ENCODE results near the gene ATXN1. TPM values are rescaled to one million over a fixed set of nuclear protein-coding genes. Genes with fewer than 3 reads are reported as not detected.

Gene ATXN1
- total RNA-seq, 4 donors from 2014 or later = 26.4 to 46.4 (median 36.1) TPM

- DNase-seq (ENCODE audit: low spot score) (no peak), ATAC-seq (ENCODE audit: low FRiP score) (no peak)
- TF ChIP-seq CTCF (IDR thresholded peaks at IDR 0.05) = no peak
Measured at GRCh38 chr6:16355238-16355637, 406.0 kb downstream of the ATXN1 start.

- DNase-seq (ENCODE audit: low spot score) (no peak), ATAC-seq (ENCODE audit: low FRiP score) (no peak)
- no peak for TF ChIP-seq CTCF (IDR thresholded peaks at IDR 0.05)
Measured at GRCh38 chr6:16354692-16355091, 406.6 kb downstream of the ATXN1 start.

GRCh38 chr6:16352821-16353438 lies 408.3 kb downstream of the ATXN1 start:
- no peak for TF ChIP-seq CTCF (IDR thresholded peaks at IDR 0.05)
- DNase-seq (ENCODE audit: low spot score) (no peak), ATAC-seq (ENCODE audit: low FRiP score) (no peak)

- DNase-seq (ENCODE audit: low spot score) (no peak), ATAC-seq (ENCODE audit: low FRiP score) (no peak)
- TF ChIP-seq CTCF (IDR thresholded peaks at IDR 0.05) = no peak
Measured at GRCh38 chr6:16352258-16352635, 409.0 kb downstream of the ATXN1 start.

- no peak for TF ChIP-seq CTCF (IDR thresholded peaks at IDR 0.05)
- DNase-seq (ENCODE audit: low spot score) (no peak), ATAC-seq (ENCODE audit: low FRiP score) (no peak)
Measured at GRCh38 chr6:16349544-16349943, 411.7 kb downstream of the ATXN1 start.

GRCh38 chr6:16346831-16347230 lies 414.4 kb downstream of the ATXN1 start:
- no peak for TF ChIP-seq CTCF (IDR thresholded peaks at IDR 0.05)
- ATAC-seq (ENCODE audit: low FRiP score) (no peak), DNase-seq (ENCODE audit: low spot score) (no peak)
